Epidermal melanocyte (primary cell): ENCODE data around the gene F8A3.
"Not testable (repeated sequence)": the region's sequence is repeated elsewhere in the genome, so short reads cannot be mapped to it uniquely, and the experiment has no call there.

Experiments used
- DNase-seq: peaks from one replicate; pipeline ENCODE4 v3.0.0; 2011; ENCODE audit warnings: low spot score; ENCODE audit not compliant: insufficient read length

The F8A3 gene

DNA sequence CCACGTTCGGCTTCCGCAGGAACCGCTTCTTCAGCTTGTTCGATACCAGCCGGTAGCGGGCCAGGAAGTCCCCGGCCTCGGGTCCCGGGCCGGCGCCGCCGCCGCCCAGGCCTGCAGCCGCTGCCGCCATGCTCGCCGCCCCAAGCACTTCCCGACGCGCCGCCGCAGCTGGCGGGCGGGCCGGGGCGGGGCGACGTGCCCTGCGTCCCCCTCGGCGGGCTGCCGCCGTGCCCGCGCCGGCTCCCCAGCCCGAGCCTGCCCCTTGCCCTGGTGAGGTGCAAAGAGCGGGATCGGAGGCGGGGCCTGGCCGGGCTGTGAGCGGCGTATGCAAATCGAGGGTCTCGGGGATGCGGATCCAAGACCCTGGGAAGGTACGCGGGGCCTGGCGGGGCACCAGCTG, at the start of gene F8A3:
Gene F8A3 (minus strand): TSS at position 150 of the 400 bp plus-strand sequence. CDS start 20 bp downstream, at position 130.
- DNase-seq = not testable (repeated sequence)

DNA sequence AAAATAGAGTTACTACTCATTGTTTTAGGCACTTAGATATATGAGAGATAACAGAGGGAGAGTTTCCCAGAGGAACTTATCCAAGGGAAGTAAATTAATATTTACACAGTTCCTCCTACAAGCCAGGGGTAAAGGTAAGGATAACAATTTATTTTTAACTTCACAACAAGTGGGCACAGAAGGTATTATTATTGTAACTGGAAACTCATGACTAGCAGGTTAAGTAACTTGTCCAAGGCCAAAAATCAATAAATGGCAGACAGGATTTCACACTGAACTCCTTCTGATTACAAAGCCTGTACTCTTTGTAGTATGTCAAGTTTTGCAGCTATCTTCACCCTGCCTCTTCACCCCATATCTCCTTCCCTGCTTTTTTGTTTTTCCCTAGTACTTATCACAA, 46.9 kb upstream of the F8A3 start:
- DNase-seq = no peak

DNA sequence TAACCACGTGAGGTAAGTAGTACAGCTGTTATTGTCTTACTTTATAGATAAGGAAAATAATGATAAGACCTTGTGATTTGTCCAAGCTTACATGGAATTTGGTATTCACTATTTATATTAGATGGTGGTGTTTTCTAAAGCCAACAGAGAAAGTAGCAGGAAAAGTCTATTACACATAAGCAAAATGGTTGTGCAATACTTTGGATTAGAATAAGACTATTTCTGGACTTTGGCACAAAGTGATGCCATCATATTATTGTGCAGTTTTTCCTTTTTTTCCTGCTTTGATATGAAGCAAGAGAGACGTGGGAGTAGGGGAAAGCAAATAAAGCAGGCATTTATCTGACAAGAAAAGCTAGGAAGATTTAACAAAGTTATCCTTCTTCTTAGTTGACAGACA, 36.7 kb upstream of the F8A3 start:
- not testable (repeated sequence) for DNase-seq

DNA sequence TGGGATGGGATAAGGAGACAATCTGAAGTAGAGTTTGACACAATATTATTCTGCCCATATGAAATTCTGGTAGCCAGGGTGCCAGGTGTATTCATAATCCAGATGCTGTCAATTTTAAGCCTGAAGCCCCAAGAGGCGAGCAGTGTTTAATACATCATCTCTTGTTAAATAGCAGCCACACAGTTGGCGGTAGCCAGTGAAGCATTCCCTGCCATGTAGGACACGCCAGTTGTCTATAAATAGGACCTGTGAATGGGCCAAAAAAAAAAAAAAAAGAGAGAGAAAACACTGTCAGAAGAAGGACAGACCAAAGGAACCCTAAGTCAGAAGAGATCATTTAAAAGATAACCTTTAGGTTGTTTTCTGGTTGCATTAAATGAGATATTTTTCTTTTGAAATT, 33.0 kb upstream of the F8A3 start:
- not testable (repeated sequence) for DNase-seq

DNA sequence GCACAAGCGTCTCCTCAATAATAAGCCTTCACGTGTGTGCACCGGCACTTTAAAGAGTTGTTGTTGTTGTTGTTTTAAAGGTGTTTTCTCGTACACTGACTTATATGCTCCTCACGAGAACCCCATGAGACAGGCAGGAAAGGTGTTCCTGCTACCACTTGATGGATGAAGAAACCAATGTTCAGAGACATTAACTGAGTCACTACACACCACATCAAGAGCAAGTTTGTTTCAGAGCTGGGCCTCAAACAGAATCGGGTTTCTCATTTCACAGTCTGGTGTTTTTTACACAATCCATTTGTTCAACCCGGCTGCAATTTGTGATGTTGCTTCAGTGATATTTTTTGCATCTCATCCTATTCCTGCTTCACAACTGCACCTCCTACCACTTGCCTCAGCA, 18.7 kb upstream of the F8A3 start:
- DNase-seq = not testable (repeated sequence)

DNA sequence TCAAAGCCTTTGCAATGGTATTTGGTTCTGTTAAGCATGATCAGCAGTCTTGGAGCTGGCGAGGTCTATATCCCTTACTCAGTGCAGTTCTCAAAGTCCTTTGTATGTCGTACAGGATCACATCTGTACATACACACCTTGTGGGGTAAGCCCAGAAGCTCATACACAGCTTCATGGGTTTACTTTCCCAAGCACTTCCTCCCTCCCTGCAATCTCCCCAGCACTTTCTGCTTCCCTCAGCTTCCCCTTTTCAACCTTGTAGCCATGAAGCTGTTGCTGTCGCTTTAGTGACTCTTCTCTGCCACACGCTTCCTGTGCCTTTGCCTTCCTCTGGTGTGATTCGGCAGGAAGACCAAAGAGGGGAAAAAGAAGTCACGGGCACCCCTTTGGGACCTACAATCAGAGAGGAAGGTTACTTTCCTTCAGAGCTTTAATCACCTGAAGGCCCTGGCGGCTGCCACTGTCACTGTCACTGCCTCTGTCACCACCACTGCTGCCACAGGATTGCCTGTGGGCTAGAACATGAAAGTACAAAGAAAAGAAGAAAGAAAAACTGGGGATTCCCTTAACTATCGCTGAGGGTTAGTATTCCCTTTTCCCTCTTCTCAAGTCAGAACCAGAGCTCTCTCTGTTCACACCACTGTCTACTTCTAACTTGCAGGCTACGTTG, 8.0 kb upstream of the F8A3 start:
- not testable (repeated sequence) for DNase-seq

DNA sequence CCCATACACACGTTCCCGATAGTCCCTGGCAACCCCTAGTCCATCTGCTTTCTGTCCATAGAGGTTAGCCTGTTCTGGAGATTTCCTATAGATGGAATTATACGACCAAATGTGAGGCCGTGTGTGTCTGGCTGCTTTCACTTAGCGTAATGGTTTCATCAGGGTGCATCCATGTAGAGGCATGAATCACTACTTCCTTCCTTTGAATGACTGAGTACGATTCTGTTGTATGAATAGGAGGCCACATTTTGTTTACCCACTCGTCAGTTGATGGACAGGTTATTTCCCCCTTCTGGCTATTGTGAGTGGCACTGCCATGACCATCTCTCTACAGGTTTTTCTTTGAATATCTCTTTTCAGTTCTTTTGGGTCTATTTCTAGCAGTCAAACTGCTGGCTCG, 2.1 kb upstream of the F8A3 start:
- DNase-seq = not testable (repeated sequence)

DNA sequence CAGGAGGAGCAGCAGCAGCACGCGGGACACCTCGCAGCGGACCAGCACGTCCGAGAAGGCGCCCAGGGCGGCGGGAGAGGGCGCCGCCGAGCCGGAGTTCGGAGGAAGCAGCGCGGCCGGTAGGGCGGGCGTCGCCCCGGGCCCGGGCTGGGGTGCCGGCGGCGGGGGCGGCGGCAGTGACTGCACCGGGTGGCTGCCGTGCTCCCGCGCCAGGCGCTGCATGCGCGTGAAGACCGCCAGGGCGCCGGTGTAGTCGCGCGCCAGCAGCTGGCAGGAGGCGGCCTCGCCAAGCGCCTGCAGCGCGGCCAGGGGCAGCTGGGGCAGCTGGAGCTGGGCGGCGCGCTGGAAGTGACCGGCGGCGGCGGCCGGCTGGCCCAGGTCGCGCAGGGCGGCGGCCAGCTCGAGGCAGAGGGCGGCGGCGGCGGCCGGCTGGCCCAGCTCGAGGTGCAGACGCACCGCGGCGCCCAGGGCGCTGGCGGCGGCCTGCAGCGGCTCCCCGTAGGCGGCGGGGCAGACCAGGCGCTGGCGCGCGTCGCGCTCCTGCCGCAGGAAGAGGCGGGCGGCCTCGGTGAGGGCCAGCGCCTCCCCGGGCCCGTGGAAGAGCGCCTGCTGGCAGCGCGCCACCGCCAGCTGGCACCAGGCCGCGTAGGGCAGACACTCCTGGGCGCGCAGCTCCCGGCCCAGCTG, 516 bp downstream of the F8A3 start:
- DNase-seq = not testable (repeated sequence)

DNA sequence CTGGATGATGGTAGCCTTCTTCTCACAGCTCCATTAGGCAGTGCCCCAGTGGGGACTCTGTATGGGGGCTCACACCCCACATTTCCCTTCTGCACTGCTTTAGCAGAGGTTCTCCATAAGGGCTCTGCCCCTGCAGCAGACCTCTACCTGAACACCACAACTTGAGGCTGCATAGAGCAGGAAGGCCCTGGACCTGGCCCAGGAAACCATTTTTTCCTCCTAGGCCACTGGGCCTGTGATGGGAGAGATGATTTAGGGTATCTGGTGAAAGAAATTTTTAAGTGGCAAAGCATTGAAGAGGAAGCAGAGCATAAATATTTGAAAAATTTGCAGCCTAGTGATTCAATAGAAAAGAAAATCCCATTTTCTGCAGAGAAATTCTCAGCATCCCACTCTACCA, 17.3 kb downstream of the F8A3 start:
- DNase-seq = no peak

DNA sequence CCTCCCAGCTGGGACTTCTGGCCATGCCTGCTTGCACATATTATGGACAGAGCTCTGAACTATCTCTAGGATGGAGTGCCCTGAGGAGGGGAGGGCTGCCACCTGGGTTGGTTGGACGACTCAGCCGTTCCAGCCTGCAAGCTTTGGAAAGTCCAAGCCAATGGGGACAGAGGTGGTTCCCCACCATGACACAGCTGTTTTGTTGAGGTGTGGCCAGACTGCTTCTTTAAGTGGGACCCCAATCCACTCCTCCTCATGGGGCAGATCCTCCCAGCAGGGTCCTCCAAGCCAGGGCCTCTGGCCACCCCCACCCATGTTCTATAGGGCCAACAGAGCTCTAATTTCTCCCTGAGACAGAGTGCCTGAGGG, 22.7 kb downstream of the F8A3 start:
- no peak for DNase-seq

DNA sequence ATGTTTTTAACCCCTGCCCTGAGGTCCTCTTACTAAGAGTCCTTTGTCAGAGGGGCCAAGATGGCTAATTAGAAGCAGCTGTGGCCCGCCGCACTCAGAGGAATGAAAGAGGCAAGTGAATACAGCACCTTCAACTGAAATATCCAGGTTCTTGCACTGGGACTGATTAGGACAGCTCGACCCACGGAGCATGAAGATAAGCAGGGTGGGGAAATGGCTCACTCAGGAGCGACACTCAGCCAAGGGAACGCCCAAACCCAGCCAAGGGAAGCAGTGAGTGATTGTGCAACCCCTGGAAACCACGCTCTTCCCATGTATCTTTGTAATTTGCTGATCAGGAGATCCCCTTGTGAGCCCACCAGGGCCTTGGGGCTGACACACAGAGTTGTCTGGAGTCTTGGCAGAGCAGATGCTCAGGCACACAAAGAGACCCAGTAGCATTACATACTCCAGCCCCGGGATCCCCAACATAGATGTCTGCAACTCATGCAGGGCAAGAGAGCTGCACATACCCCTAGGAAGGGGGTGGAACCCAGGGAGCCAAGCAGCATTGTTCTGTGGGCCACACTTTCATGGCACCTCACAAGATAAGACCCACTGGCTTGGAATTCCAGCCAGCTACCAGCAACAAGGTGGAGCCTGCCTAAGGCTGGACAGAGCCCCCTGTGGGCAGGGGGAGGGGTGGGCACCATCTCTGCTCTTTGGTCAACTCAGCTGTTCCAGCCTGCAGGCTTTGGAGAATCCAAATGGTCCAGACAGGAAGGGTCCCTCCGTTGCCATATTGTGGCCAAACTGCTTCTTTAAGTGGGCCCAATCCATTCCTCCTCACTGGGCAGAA, 23.3 kb downstream of the F8A3 start:
- DNase-seq = no peak

DNA sequence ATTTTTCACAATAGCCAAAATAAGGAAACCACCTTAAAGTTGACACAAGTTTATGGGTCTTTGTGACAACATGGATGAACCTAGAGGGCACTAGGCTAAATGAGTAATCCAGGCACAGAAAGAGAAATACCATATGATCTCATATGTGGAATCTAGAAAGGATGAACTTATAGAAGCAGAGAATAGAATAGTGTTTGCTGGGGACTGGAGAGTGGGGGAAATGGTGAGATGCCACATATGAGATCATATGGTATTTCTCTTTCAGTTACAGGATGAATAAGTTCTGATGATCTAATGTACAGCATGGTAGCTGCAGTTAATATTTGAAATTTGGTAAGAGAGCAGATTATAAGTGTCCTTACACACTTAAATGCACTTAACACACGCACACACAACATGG, 40.7 kb downstream of the F8A3 start:
- DNase-seq = no peak
